Fibroblast of peridontal ligament (primary cell): Measurements from ENCODE around the gene MAJIN.
"Not testable (repeated sequence)": the region's sequence is repeated elsewhere in the genome, so short reads cannot be mapped to it uniquely, and the experiment has no call there.

ENCODE experiments used
- DNase-seq: peaks from one replicate; pipeline ENCODE4 v3.0.0-alpha.2; 2010; ENCODE audit errors: extremely low read depth

Gene MAJIN, protein sequence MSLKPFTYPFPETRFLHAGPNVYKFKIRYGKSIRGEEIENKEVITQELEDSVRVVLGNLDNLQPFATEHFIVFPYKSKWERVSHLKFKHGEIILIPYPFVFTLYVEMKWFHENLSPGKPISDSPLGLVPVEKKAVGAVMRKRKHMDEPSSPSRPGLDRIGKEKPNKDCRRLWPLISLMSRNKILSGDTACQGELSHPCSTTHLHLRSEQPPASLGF

DNA sequence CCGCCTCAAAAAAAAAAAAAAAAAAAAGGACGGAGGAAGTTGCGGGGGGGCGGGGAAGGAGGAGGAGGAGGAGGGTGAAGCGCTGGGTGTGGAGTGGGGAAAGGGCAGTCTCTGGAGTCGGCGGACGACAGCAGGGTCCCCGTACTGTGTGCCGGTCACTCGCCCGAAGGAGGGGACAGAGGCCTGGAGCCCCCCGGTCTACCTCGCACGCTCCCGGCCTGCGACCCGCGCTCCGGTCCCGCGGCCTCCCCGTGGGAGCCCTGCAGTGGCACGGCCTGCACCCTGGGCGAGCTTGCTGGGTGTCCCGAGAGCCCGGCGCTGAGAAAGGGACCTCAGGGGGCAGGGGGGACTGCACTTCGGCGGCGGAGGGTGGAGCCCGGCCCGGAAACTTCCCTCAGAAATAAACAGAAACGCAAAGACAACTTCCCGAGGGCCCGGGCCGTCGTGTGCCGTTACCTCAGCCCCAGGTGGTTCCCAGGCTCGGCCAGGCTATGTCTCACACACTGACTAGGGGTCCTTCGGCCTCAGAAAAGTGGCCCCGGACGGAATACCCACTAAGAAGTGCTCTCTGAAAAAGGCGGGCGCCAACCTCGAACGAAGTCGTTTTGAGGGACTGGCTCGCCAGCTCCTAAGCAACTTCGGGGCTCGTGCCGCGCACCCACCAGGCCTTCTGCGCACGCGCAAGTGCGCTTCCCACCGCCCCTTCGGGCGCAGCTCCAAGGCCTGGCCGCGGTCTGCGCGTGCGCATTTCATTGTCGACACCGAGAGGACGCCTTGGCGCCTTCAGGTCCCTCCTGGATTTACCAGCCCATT lies at the start of gene MAJIN:
Gene MAJIN (minus strand): TSS at position 688 of the 813 bp plus-strand sequence. CDS start 12,703 bp downstream, outside the sequence.
- DNase-seq: peak; percentile 56

DNA sequence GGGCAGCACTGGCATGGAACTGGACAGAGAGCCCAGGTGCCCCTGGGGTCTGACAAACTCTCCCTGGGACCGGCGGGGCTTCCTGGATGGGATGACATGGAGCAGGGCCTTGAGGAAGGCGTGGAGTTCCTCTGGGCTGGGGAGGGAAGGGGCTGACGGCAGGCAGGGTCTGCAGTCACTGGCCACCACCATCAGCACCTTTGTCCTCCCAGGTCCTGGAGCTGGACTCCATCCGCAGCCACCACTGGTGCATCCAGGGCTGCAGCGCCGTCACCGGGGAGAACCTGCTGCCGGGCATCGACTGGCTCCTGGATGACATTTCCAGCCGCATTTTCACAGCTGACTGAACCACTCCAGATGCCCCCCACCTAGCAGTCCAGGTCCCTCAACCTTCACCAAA lies 49.6 kb upstream of the MAJIN start:
- no peak for DNase-seq

DNA sequence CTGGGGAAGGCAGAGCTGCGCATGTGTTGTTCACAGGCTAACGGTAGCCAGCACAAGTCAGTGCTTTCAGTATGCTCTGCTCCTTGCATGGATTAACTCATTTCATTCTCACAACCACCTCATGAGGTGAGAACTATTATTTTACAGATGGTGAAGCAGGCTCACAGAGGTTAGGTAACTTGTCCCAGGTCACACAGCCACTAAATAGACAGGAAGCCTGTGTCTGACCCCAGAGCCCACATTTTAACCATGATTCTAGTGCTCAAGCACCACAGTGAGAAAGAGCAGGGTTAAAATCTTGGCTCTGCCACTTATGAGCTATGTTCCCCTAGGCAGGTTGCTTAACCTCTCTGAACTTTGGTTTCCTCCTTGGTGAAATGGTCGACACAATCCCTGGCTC lies 49.1 kb upstream of the MAJIN start:
- DNase-seq: no peak

DNA sequence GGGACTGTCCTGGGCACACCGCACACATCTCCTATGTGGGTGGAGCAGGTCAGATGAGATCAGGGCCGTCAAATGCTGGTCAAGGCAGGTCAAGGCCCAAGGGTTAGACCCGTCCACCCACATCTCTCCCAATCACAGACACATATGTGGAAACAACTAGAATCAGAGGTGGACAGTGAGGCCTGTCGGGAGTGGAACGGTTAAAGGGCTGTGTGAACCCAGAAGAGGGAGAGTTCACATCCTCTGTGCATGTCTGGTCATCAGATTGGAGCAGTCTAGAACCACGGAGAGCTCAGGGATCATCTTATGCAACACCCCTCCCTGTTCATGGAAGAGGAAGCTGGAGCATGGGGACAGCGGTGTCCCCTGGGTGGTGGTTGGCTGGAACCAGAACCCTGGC lies 47.9 kb upstream of the MAJIN start:
- DNase-seq: no peak

DNA sequence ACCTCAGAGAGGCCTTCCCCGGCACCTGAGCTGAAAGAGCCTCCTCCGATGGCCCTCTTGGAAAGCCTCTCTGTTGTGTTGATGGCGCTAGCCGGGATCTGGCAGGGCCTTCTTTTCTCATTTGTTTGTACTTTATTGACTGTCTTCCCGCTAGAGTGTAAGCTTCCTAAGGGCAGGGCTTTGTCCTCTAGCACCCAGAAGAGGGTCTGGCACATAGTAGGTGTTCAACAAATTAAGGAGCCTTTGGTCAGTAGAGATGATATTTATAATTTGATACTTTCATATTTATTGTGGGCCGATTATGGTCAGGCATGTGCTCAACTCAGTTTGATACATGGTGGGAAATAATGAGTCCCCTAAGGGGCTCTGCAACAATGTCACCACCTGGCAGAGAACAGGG lies 46.0 kb upstream of the MAJIN start:
- DNase-seq: no peak

DNA sequence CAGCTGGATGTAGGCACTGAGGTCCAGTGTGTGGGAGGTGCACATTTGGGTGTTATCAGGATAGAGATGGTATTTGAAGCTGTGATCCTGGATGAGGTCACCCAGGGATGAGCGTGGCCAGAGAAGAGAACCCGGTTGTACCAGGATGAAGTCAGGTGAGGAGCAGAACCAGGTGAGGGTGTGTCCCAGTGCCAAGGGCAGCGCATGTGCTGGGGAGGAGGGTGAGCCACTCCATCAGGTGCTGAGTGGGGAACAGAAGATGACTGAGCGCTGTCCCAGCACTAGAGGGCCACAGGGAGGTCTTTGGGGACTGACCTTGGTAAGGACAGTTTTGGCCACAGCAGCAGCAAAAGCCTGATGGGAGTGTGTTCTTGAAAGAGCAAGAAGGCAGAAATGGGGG lies 44.8 kb upstream of the MAJIN start:
- DNase-seq: no peak

DNA sequence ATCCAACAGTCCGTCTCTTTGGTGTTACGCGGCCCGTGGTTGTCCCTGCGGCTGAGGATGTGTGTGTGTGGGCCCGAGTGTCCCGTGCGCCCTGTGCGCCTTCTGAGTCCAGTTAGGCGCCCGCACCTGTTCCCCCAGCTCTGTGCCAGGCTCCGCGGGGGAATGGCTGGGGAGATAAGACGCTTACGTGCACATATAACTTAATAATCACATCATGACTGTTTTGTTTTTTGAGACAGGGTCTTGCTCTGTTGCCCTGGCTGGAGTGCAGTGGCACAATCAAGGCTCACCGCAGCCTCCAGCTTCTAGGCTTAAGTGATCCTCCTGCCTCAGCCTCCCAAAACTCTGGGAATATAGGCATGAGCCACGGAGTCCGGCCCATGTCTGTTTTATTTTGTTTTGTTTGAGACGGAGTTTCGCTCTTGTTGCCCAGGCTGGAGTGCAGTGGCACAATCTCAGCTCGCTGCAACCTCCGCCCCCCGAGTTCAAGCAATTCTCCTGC lies 42.9 kb upstream of the MAJIN start:
- no peak for DNase-seq

DNA sequence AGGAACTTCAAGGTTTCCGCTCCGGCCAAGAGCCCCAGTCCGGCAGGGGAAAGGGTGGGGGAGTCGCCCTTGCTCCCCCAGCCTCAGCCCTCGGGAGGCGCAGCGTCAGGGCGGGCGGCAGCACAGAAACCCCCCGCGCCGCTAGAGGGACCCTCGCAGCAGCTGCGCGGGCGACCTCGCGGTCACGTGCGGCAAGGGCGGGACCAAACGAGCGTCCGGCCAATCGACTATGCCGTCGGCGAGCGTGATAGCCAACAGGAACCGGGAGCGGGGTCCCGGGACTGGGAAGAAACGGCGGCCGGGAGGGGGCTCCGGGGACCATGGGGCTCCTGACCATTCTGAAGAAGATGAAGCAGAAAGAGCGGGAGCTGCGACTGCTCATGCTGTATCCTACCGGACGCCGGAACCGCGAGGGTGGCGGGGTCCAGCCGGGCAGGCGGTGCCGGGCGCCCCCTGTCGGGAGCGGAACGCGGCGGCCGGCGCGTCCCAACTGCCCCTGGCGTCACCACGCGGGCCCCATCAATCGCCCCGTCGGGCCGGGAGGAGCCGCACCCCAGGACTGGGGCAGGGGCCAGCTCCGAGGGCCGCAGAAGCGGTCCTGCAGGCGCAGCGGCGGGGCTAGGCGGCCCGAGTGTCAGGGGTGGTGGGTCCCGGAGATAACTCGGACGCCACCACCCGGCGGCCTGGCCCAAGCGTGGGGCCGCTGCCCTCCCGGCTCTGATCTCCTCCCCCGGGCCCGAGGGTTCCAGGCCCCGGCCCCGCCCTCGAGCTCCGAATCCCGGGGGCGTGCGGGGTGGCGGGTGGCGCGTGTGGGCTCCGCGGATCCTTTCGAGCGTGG lies 42.2 kb upstream of the MAJIN start, which contains the start of gene ARL2:
Gene ARL2 (plus strand): TSS at position 273 of the 838 bp plus-strand sequence. CDS start 48 bp downstream, at position 321.
- DNase-seq: peak; percentile 84

DNA sequence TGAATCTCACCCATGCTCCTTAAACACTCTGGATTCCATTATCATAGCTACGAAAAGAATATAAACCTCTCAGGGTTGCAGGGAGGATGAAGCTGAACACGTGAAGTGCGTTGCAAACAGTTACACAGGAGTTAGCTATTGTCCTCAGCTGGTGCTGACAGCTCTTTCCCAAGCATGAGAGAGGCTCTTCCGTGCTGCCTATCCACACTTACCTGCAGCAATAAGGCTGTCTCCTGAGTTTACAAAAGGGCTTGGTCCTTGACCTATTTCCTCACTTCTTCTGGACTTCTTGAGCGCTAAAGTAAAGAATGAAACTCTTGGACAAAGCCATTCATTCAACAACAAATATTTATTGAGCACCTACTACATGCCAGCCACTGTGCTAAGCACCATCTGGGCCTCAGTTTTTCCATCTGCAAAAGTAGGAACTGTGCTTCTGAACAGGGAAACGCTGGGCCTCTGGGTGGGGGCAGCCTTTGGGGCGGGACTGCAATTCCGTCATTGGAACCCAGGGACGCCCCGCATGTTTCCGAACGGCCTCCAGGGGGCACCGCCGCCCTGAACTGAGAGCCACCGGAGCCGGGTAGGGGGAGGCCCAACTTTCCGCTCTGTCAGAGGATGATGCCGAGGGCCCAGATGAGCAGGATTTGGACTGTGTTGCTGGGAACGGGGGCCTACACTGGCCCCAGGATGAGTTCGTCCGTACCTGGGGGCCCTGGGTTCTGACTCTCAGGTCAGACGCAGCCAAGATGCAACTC lies 41.4 kb upstream of the MAJIN start:
- peak; percentile 83 for DNase-seq

DNA sequence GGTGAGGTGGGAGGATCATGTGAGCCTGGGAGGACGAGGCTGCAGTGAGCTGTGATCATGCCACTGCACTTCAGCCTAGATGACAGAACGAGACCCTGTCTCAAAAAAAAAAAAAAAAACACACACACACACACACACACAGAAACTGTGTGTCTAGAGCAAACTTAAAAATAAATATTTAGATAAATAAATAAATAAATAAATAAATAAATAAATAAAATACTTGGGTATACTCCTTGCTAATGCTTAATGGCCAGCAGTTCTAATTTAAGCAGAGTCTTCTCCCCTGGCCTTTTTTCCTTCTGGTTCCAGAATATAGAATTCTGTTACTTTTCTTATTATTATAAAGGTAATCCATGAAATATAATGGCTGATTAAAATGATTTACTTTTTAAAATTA lies 37.0 kb upstream of the MAJIN start:
- DNase-seq: no peak

DNA sequence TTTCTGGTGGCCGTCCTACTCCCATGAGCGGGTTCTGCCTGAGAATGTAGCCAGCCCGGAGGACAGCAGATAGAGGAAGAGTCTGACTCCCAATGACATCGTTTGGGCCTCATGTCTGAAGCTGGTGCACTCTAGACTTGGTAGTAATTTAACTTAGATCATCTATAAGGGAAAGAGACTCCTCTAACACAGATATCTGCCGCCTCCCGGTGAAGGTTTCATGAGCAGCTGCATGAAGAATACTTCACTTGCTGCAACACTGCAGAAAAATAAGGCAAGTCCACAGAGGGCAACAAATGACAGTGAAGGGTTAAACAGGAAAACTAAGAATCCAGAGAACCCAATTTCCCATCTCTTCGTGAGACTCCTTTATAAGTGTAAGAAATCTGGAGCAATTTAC lies 36.1 kb upstream of the MAJIN start:
- peak; percentile 35 for DNase-seq

DNA sequence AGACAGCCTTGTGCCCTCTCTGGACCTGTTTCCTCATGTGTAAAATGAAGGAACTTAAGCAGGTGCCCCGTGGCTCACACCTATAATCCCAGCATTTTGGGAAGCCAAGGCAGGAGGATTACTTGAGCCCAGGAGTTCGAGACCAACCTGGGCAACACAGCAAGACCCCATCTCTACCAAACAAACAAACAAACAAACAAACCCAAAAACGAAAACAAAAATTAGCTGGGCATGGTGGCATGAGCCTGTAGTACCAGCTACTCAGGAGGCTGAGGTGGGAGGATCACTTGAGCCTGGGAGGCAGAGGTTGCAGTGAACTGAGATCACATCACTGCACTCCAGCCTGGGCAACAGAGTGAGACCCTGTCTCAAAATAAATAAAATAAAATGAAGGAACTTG lies 32.1 kb upstream of the MAJIN start:
- not testable (repeated sequence) for DNase-seq

DNA sequence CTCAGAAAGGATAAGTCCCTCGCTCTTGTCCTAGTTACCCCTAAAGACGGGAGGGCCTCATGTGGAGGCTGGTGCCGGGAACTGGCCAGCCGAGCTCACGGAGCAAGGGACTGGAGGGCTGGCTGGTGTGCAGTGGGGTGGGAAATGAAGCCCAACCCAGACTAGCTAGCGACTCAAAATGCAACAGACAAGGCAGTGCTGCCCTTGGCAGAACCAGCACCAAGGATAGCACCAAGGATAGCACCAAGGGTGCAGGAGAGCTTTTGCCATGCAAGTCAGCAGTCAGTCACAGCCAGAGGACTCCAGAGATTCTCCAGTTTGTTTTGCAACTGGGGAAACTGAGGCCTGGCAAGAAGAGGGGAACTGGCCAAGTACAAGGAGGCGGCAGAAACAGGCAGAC lies 31.4 kb upstream of the MAJIN start:
- DNase-seq: peak; percentile 50

DNA sequence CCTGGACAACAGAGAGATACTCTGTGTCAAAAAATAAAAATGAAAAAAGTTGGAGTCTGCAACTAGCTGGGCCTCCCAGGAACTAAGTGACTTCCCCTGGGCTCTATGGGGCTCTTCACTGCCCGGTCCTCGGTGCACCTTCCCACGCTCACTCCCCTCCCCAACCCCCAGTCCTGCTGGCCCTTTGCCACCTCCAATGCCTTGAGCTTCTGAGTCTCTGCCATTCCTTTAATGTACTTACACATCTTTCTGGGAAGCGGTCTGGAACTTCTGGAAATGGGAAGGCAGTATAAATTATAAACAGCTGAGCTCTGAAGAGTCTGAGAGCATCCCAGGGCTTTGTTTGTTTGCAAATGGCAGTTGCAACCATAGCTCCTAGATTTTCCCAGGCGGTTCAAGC lies 30.8 kb upstream of the MAJIN start:
- DNase-seq: peak; percentile 17

DNA sequence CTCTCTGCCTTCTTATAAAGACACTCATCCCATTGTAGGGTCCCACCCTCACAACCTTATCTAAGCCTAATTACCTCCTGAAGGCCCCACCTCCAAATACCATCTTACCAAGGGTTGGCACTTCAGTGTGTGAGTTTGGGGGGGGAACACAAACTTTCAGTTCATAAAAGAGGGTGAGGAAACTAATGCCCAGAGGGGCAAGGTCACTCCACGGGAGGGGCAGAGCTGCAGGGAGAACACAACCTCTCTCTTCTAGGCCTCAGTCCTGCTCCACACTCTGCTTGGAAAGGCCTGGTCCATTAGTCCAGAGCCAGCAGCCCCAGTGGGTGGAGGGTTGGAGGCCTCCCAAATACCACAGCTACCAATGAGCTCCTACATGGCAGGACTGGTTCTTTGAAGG lies 27.6 kb upstream of the MAJIN start:
- DNase-seq: no peak

DNA sequence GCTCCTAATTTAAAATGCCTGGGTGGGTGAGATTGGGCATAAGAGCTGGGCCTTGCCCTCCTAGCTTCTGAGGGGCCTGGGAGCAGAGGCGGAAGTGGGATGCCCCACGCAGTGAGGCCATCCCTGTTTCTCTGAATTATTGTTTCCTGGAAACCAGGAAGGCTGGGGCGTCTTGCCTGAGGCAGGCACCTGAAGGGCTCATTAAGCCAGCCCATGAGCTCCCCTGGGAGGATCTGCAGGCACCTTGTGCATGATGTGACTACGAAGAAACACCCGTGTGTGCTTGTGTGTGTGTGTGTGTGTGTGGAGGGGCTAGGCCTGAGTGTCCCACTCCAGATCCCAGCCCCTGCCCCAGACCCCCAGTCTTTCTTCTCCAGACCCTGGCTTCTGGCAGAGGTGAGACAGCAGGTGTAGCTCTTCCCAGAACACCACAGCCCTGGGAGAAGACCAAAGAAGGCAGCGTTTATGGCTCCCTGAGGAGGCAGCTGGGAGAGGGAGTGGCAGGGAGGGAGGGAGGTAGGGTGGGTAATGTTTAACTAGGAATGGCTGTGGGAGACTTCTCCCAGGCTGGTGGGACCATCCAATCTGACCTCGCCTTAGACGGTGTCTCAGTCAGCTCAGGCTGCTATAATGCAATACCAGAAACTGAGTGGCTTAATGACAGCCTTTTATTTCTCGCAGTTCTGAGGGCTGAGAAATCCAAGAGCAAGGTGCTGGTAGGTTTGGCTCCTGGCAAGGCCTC lies 27.0 kb upstream of the MAJIN start:
- DNase-seq: no peak

DNA sequence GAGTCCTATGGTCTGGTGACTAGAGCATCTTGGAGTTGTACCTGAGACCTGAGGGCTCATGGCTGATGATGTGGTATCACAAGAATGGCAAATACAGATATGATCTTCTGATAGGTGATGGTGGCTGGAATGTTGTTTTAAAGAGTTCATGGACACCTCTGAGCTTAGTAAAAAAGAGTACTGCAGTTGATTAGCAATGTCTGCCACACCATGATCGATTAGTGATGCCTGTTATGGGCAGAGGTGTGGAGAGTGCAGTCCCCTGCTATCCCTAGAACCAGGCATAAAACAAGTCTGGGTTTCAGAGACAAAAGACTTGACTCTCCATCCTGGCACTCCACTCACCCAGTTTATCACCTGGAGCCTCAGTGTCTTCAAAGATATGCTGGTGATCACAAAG lies 26.2 kb upstream of the MAJIN start:
- no peak for DNase-seq

DNA sequence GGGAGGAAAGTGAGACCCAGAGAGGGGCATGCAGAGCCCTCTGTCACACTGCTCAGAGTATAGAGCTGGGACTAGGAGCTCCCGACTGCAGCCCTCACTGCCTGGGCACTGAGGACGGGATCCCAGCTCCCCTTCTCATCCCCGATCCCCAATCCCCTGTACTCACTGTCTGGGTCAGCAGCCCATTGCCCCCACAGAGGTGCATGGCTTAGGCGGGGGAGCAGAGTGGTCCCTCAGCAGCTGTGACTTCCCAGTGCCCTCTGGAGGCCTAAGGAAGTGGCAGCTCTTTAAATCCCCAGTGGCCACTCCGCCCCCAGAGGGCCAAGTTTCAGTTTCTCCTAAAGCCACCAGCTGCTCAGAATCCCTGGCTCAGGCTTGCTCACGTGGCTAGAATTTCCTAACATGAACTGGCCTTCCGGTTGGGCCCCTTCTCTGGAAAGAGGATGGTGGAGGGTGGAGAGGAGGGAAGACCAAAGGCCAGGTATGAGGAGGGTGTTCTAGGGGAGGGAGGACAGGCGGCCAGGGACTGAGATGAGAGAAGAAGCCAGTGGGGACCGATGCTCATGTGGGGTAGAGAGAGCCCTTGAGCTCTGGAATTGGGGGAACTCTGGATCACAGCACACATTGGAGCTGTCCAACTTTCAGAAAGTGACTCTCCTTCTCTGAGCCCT lies 24.9 kb upstream of the MAJIN start, which contains the start of gene BATF2:
Gene BATF2 (minus strand): TSS at position 262 of the 671 bp plus-strand sequence. CDS start 57 bp downstream, at position 205.
- peak; percentile 49 for DNase-seq

DNA sequence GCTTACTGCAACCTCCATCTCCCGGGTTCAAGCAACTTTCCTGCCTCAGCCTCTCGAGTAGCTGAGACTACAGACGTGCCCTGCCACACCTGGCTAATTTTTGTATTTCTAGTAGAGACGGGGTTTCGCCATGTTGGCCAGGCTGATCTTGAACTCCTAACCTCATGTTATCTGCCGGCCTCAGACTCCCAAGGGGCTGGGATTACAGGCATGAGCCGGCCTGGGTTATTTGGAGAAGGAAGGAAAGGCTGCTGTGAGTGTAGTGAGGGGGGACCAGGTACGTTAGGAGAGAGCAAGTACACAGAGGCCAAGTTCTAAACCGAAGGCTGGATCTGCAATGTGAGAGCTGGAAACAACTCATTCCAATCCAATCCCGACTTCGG lies 24.4 kb upstream of the MAJIN start:
- DNase-seq: no peak

DNA sequence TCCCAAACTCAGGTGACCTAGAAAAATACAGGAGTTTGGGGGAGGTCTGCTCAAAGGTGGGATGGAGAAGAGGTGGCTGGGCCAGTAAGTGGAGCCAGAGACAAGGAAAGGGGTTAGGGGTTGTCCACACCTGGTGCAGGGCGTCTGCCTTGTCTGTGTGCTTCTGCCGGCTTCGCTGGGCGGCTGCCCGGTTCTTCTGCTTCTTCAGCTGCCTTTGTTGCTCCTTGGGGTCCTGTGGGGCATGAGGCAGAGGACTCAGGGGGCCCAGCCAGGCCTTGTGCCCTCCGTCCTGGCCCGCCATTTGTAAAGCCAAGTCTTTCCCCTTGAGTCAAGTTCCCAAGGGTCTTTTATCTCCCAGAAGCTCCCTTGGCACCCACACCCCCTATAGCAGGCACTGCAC lies 22.4 kb upstream of the MAJIN start:
- DNase-seq: no peak
